ENCODE data around the gene HOXA4. TPM values are rescaled to one million over a fixed set of nuclear protein-coding genes. Genes with fewer than 3 reads are reported as not detected.

HOXA4 gene
- total RNA-seq, 3 donors from 2014 or later: 0.14 TPM; not detected in 2

DNA sequence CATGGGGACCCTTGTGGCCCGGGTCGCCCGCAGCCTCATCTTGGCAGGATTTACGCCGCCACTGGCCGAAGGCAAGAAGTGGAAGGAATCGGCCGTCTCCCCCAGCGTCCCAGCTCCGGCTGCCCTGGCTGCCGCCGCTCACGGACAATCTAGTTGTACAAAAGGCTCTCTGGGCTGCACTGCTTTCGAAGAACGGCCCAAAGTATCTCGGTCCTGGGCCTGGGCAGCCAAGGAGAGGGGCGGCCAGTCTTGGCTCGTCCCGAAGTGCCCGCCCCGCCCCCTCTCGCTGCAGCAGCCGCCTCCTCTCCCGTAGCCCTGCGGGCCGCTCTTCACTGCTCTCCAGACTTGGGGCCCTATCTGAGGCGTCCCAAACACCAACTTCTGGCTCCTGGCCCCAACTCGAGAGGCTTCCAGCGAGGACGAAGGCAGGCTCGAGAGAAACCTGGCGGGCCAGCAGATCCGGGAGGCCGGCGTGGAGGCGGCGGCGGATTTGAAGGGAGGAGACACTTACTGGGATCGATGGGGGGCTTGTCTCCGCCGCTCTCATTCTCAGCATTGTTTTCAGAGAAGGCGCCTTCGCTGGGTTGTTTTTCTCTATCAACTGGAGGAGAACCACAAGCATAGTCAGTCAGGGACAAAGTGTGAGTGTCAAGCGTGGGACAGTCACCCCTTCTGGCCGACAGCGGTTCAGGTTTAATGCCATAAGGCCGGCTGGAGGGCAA lies 34.0 kb upstream of the HOXA4 start:
- Mint-ChIP-seq H3K9me3 (no peaks in the 10 kb centered on the region), H3K4me1 (ENCODE audit: low read depth) (peaks cover 25% of the 10 kb centered on the region), H3K27me3 (ENCODE audit: low read depth) (peaks cover 75% of the 10 kb centered on the region), H3K36me3 (ENCODE audit: insufficient read depth) (no peaks in the 10 kb centered on the region), H3K4me3 (no peak overlapping the region)
- no peak for DNase-seq
- no peak for ATAC-seq

DNA sequence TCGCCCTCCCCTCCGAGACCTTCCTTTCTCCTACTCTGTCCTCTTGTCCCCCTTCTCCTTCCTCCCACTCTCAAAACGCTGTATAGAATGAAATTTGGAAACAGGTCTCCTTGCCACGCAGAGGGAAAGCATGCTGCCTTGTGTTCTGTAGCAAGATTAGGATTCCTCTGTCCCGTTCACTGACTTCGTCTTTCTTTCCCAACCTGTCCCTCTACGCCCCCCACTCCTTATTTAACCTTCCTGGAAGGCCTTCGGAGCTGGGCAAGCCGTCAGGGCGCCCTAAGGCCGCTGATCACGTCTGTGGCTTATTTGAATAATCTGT lies 33.4 kb upstream of the HOXA4 start:
- ATAC-seq (no peak), DNase-seq (no peak)
- Mint-ChIP-seq H3K4me3 (no peak overlapping the region), H3K27me3 (ENCODE audit: low read depth) (peaks cover 79% of the 10 kb centered on the region), H3K36me3 (ENCODE audit: insufficient read depth) (no peaks in the 10 kb centered on the region), H3K9me3 (no peaks in the 10 kb centered on the region), H3K4me1 (ENCODE audit: low read depth) (peaks cover 24% of the 10 kb centered on the region)

DNA sequence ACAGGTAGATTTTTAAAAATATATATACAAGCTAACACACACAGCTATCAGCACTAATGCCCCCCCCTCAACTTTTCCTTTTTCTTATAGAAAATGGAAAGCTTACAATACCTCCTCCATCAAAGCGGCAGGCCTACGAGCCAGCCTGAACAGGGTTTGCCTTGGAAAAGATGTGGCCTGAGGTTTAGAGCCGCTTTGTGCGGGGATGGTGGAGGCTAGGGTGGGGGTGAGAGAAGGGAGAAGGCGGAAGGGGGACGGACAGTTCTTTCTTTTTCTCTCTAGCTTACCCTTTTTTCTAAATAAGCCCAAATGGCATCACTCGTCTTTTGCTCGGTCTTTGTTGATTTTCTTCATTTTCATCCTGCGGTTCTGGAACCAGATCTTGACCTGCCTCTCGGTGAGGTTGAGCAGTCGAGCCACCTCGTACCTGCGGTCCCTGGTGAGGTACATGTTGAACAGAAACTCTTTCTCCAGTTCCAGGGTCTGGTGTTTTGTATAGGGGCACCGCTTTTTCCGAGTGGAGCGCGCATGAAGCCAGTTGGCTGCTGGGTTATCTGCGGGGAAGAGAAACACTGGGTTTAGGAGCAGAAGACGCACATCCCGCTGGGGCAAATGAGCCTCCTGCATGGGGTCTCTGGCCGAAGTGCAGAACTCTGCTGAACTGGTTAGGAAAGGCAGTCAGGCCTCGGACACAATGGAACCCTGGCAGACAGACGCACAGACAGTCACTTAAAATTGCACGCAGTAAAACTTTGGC lies 32.9 kb upstream of the HOXA4 start:
- Mint-ChIP-seq H3K4me1 (ENCODE audit: low read depth) (peaks cover 23% of the 10 kb centered on the region), H3K36me3 (ENCODE audit: insufficient read depth) (no peaks in the 10 kb centered on the region), H3K27me3 (ENCODE audit: low read depth) (peaks cover 79% of the 10 kb centered on the region), H3K9me3 (no peaks in the 10 kb centered on the region), H3K4me3 (no peak overlapping the region)
- no peak for DNase-seq
- no peak for ATAC-seq

DNA sequence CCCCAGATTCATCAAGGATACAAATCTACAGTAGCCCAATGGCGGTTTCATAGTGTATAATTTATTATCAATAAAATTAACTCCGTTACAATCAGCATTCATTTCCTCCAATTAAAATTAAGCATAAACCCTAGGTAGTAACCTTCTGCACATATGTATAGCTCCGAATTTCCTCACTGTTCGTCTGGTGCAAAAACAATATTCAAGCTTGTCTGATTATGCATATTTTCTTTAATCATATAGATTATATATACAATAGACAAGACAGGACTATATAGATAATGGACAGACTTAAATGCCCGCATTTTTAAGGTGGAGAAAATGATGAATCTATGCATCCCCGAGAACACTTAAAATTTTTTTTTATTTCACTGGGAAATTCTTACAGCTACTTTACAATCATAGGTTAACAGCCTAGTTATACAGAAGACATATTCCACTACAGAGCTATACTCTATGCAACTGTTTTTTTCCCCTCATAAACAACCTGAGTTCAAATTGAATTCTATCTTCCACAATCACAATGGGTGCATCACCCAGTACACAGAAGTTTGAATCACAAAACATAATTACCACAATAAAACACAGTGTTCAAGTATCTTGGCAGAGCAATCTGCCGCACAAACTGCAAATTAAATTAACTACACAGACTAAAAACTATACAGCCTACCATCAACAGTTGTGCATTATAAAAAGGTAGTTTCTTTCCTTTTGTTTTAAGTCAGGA lies 32.2 kb upstream of the HOXA4 start:
- Mint-ChIP-seq H3K36me3 (ENCODE audit: insufficient read depth) (no peaks in the 10 kb centered on the region), H3K4me3 (no peak overlapping the region)
- no peak for ATAC-seq

DNA sequence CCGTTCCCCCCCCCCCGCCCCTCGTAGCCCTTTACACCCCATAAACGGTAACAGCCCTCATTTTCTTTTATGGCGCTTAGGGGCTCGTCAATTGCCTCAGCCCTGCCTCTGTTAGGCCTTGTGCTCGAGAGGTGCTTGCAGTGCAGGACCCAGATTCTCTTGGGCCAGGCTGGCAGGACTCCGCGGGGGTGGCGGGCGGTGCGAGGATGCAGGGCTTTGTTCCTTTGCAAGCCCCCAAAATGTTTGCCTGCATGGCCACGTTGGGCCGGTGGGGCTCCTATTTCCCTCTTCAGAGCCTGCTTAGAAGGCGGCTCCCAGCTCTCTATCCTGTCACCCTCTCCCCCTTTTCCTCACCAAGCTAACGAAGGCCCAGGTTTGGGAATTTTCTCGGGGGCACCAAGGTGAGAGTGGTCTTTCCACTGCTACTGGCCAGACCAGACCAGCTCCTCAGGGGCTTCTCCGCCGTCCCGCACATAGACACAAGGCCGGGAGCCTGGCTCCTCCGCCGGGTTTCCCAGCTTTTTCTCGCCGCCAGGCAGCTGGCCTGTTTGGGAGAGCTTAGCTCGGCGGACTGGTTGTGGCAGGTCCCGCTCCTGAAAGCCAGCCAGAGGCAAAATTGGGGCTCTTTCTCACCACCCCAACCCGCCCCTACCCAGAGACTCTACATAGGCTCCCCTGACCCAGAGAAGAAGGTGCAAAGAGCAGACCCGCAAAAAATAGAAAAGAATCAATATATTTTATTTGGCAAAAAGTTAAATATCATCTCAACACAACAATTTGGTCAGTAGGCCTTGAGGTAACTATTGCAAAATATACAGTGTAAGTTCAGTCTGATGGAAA lies 31.4 kb upstream of the HOXA4 start:
- no peak for DNase-seq

More for the DNA sequence above, 32.2 kb upstream of the HOXA4 start:
- no peak for DNase-seq
- H3K9me3 Mint-ChIP-seq: no peaks in the 10 kb centered on the region
- H3K4me1 Mint-ChIP-seq (ENCODE audit: low read depth): peaks cover 26% of the 10 kb centered on the region
- H3K27me3 Mint-ChIP-seq (ENCODE audit: low read depth): peaks cover 79% of the 10 kb centered on the region

DNA sequence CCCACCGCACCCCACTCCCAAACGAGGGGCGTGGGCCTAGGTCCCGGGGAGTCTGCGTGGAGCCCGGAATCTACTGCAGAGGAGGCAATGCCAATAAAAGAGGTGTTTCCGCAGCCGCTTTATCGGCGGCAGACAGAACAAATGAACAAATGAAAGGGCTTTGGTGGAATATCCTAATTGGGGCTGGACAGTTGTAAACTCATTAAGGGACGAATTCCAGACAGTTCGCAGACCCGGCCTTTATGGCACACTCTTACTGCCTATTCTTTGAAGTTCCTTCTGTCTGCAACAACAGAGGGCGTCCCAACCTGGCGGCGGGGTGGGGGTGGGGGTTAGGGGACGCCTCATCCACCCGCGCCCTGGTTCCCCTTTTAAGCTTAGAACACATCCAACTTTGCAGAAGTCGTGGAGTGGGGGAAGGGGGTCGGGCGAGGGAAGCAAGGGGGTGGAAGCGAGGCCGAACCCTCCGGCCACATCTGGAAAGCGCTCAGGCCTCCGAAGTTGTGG lies 30.7 kb upstream of the HOXA4 start:
- DNase-seq (no peak), ATAC-seq (no peak)
- peaks cover 77% of the 10 kb centered on the region for H3K27me3 Mint-ChIP-seq (ENCODE audit: low read depth)
- peaks cover 23% of the 10 kb centered on the region for H3K4me1 Mint-ChIP-seq (ENCODE audit: low read depth)
- peak overlapping the region; percentile 73 for H3K4me3 Mint-ChIP-seq
- H3K36me3 Mint-ChIP-seq (ENCODE audit: insufficient read depth): no peaks in the 10 kb centered on the region
- no peaks in the 10 kb centered on the region for H3K9me3 Mint-ChIP-seq

More for the DNA sequence above, 31.4 kb upstream of the HOXA4 start:
- no peak for ATAC-seq
- H3K36me3 Mint-ChIP-seq (ENCODE audit: insufficient read depth): no peaks in the 10 kb centered on the region
- H3K9me3 Mint-ChIP-seq: no peaks in the 10 kb centered on the region
- H3K4me3 Mint-ChIP-seq: no peak overlapping the region
- H3K27me3 Mint-ChIP-seq (ENCODE audit: low read depth): peaks cover 79% of the 10 kb centered on the region
- H3K4me1 Mint-ChIP-seq (ENCODE audit: low read depth): peaks cover 25% of the 10 kb centered on the region

DNA sequence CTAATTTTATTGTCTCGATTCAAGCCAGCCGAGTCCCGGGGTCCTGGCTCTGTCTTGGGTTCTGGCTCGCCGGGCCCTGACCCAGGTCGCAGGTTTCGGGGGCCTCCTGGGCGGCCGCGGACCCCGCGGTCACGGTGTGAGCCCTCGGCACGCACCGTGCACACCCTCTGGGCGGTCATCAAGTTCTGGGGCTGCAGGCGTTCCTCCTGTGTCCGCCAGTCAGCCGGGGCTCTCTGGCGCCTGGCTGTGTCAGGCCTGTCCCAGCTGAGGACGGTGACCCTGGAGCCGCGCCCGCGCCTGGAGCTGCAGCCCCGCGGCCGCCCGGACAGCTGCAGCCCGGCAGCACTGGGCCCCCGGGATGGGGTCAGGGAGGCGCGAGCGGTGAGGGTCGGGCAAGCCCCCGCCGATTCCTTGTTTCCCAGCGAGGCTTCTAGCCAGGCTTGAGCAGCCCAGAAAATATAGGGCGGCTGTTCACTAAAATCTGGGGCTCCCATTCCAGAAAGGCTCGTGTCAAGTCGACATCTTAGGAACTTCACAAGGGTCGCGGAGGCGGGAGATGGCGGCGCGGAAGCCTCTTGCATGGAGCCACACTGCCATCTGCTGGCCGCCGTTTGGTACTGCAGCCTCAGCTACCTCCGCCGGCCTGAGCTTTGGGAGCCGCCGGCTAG lies 30.1 kb upstream of the HOXA4 start:
- Mint-ChIP-seq H3K27me3 (ENCODE audit: low read depth) (peaks cover 77% of the 10 kb centered on the region), H3K4me1 (ENCODE audit: low read depth) (peaks cover 24% of the 10 kb centered on the region), H3K9me3 (no peaks in the 10 kb centered on the region), H3K4me3 (peak overlapping the region; percentile 73), H3K36me3 (ENCODE audit: insufficient read depth) (no peaks in the 10 kb centered on the region)
- DNase-seq (peak; percentile 88), ATAC-seq (peak; percentile 65 to 76)

DNA sequence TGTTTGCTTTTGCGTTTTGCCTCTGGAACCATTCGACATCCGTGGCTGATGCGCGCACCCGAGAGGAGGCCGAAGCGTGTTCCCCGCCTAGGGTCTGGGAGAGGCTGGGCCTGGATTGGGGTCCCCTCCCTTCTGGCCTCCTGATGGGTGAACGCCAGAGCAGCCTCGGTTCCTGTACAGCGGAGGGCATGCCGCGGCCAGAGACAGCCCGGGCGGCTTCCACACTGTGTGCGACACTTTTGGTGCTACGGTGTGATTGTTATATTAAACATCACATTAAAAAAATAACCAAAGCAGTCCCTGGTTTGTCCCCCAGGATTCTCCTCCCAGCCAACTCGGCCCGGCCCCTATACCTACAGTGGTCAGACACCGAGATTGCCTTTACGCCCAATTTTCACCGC lies 29.6 kb upstream of the HOXA4 start:
- ATAC-seq (peak; percentile 25 to 32), DNase-seq (no peak)
- H3K4me3 Mint-ChIP-seq: peak overlapping the region; percentile 46
- H3K9me3 Mint-ChIP-seq: no peaks in the 10 kb centered on the region
- peaks cover 79% of the 10 kb centered on the region for H3K27me3 Mint-ChIP-seq (ENCODE audit: low read depth)
- no peaks in the 10 kb centered on the region for H3K36me3 Mint-ChIP-seq (ENCODE audit: insufficient read depth)
- peaks cover 27% of the 10 kb centered on the region for H3K4me1 Mint-ChIP-seq (ENCODE audit: low read depth)

DNA sequence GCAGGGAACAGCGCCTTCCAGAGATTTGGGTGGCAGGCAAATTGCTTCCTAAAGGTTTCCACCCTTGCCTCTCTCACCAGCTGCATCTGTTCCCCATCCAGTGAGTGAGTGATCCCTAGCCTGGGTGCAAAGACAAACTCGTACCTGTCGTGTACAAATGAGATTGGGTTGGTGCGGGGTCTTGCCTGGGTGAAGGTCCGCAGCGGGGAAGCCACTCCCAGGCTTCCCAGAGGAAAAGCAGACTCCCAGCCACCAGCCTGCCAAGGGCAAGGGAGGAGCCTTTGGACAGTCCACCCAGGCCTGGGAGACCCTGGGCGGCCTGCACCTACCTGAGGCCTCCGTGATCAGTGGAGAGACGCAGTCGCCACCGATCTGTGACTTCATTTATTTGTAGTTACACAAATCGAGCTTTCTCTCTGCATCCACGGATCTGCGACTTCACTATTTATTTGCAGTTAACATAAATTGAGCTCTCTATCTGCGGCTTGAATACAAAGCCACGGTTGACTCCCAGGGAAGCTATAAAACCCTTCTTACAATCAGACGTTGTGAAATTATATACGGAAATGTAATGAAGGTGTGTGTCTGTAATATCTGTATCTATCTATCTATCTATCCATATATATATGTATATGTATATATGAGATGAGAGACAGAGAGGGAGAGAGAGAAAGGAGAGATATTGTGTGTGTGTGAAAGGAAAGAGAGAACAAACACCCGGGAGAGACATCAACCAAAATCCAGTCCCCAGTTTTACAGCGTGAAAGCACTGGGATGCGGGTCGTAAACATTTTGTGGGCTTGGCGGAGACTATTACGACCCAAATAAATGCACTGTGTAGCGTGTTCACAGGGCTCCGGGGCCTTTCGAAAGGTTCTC lies 28.9 kb upstream of the HOXA4 start:
- no peak for ATAC-seq
- H3K27me3 Mint-ChIP-seq (ENCODE audit: low read depth): peaks cover 82% of the 10 kb centered on the region
- H3K4me1 Mint-ChIP-seq (ENCODE audit: low read depth): peaks cover 30% of the 10 kb centered on the region
- no peaks in the 10 kb centered on the region for H3K9me3 Mint-ChIP-seq
- H3K4me3 Mint-ChIP-seq: peak overlapping the region; percentile 46
- no peaks in the 10 kb centered on the region for H3K36me3 Mint-ChIP-seq (ENCODE audit: insufficient read depth)
- DNase-seq: no peak

DNA sequence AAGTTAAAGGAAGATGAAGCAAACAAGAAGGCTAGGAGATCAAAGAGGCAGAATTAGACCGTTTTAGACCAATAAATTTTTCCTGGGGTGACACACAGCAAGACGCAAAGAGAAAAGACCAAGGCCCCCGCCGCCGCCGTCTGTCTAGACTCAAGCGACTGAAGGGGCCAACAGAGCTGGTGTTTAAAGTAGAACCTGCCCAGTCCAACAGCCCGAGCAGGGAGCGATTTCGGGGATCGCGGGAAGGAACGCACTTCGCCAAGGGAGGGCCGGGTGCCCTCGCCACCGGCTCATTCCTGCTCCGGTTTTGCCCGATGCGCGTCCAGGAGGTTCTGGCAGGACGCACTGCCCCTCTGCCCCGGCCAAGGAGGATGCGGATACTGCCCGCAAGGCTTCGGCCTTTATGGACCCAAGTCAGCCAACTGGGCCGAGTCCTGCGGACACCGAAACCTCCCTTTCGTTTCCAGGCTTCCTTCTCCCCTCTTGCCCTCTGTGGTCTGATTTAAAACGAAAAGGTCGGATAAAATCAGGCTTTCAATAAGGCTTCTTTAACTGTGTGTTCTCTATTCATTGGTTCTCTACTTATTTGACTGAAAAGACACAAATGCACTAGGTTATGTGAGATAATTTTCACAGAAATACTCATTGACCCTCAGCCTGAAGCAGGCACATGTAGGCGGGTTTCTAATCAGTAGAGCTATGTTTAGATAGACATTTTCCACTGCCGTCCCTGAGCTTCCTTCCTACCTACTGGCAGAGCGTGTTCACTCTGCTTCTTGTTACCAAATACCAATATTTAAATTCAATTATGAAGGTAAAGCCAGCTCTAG lies 28.1 kb upstream of the HOXA4 start:
- DNase-seq: no peak
- no peaks in the 10 kb centered on the region for H3K9me3 Mint-ChIP-seq
- H3K4me3 Mint-ChIP-seq: no peak overlapping the region
- H3K36me3 Mint-ChIP-seq (ENCODE audit: insufficient read depth): no peaks in the 10 kb centered on the region
- ATAC-seq: no peak
- peaks cover 37% of the 10 kb centered on the region for H3K4me1 Mint-ChIP-seq (ENCODE audit: low read depth)
- peaks cover 81% of the 10 kb centered on the region for H3K27me3 Mint-ChIP-seq (ENCODE audit: low read depth)

DNA sequence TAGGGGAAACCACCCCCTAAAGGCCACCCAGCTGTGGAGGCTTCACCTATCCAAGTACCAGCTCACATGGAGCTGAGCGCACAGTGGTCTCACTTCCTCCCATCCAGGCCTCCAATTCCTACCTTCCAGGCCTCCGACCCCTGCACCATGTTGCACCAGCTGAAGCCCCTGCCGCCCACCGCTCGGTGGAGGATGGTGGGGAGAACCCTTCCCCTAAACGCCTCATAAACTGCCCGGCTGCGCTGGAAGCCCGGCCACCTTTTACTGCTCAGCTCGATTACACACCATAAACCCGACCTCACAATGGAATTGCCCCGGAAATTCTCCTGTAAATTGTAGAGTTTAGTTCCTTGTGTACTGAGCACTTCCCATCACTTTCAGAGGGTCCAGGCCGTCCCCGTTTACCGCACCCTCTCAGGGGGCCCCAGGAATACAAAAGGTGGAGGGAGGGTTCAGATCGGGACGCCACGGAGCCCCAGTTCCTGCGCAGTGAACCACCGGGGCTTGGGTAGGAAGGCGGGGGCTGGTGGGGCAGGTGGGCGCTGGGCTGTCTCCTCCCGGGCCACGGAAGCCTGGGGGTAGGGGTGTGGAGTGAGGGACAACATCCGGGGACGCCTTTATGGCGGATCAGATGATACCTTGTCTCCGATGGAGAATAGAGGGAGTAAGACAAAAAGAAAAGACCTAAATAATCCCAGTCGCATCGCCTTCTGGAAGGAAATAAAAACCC lies 27.3 kb upstream of the HOXA4 start:
- Mint-ChIP-seq H3K4me1 (ENCODE audit: low read depth) (peaks cover 38% of the 10 kb centered on the region), H3K27me3 (ENCODE audit: low read depth) (peaks cover 82% of the 10 kb centered on the region), H3K9me3 (no peaks in the 10 kb centered on the region), H3K36me3 (ENCODE audit: insufficient read depth) (no peaks in the 10 kb centered on the region), H3K4me3 (peak overlapping the region; percentile 52)
- ATAC-seq: no peak
- no peak for DNase-seq

Data from activated T-cell treated with anti-CD3 and anti-CD28 coated beads, Interleukin-2, amount 50 U/mL, for 4 hours (primary cell).